ENCODE data around the gene CERS6. TPM values are rescaled to one million over a fixed set of nuclear protein-coding genes. Genes with fewer than 3 reads are reported as not detected.

Gene CERS6
- total RNA-seq, 1 donor from 2014 or later: 9.3 TPM

DNA sequence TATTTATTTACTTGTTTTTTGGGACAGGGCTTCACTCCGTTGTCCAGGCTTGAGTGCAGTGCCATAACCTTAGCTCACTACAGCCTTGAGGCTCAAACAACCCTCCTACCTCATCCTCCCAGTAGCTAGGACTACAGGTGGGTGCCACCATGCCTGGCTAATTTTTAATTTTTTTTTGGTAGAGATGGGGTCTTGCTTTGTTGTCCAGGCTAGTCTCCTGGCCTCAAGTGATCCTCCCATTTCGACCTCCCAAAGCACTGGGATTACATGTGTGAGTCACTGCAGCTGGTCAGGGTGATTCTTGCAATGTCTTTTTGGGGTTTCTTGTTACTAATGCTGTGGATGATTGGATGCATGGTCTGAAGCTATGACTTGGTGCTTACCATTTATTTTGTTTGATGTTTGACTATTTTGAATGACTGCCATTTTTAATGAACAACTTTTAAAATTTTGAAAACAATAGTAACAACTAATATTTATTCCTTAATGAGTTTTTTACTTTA, 6.5 kb downstream of the CERS6 start:
- no peak for ATAC-seq
- DNase-seq (ENCODE audit: low spot score): no peak
- intact Hi-C loops (cut with DNase I): no loop called here

GRCh38 chr2:168465594-168465993, 9.5 kb downstream of the CERS6 start:
- no peak for DNase-seq (ENCODE audit: low spot score)
- ATAC-seq: no peak
- intact Hi-C loops (cut with DNase I): no loop called here

DNA sequence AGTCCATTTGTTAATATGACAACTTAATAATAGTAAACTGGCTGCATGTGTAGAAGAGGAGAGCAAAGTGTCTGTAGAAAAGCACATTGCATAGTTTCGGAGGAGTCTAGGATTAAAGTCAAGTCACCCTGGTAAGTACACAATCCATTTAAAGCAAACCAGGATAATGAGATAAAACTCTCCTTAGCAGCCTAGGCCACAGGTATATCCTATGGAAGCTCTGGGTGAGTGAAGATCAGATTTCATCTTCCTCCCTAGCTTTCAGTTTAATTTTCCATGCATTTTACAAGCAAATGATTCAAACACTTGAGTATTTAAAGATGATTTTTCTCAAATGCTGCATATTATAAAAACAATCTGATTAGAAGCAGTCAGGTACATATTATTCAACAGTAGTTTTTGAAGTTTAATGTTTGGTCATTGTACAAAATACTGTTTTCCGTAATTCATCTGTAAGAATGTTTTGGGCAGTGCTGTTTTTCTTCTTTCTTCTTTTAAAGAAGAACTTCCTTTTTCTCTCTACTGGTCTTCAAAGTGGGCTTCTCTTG, 10.2 kb downstream of the CERS6 start:
- DNase-seq (ENCODE audit: low spot score): no peak
- intact Hi-C loops (cut with DNase I): no loop called here
- no peak for ATAC-seq

GRCh38 chr2:168466834-168467565, 10.9 kb downstream of the CERS6 start:
- no peak for DNase-seq (ENCODE audit: low spot score)
- peak; percentile 36 for ATAC-seq
- intact Hi-C loops (cut with DNase I): no loop called here

- no peak for ATAC-seq
- intact Hi-C loops (cut with DNase I): no loop called here
Observed at GRCh38 chr2:168467729-168468128, 11.7 kb downstream of the CERS6 start.

DNA sequence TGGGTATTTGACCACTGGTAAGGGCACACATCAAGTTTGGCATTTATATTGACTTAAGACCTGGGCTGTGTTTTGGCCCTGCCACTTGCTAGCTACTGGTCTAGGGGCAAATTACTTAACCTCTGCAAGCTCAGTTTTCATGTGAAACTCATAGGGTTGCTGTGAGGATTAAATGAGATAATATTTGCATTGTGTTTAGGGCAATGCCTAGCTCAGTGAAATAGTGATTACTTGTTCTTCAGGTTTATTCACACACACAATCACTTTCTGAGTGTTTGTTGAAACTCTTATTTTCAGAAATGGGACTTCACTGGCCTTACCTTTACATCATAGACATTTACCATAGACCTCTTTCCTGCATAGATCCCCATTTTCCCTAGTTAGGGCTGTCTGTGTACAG, 12.3 kb downstream of the CERS6 start:
- ATAC-seq (no peak), DNase-seq (ENCODE audit: low spot score) (no peak)
- intact Hi-C loops (cut with DNase I): no loop called here

More at GRCh38 chr2:168467729-168468128, 11.7 kb downstream of the CERS6 start:
- no peak for DNase-seq (ENCODE audit: low spot score)

DNA sequence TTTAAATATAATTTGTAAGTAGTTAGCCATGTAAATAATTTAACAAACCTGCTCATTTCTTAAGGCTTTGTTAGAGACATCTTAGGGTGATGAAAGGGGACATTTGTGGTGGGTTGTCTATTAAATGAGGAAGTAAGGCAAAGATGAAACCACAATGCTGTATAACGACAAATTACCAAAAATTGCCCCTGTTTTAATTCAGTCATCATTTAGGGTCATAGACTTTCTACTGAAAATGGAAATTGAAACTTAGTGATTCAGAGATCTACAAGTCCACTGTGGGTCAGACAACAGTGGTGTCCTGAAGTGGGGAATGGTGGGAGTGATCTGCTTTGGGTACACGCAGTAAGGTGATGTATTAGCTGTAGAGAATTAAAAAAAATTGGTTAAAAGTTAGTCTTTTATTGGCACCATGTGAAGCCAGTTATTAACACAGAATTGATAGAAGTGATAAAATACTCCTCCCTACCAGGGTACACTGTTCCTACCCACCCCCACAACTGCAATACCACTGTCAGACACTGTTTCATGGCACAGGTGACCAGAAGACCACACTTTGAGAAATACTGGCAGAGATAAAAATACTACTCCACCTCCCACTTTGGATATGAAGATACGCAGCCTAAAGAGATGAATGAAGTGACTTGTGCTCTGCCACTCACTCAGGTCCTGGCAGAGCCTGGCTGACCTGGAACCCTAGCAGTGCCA, 13.4 kb downstream of the CERS6 start:
- DNase-seq (ENCODE audit: low spot score) (no peak), ATAC-seq (no peak)
- intact Hi-C loops (cut with DNase I): no loop called here

- intact Hi-C loops (cut with DNase I): no loop called here
- DNase-seq (ENCODE audit: low spot score) (no peak), ATAC-seq (no peak)
Observed at GRCh38 chr2:168470320-168471162, 14.5 kb downstream of the CERS6 start.

DNA sequence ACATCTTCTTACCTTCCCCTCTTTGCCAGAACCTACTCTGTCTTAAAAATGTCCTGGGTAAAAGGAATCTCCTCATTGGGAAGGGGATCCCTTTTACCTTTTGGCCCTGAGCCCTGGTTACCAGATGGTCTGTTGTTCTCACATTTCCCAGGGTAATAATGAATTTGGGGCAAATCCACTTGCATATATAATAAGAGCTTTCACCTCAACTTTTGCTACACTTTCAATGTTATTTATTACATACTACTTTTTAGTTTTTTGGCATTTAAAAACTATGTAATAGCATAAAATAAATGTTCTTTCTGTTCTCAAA, 15.0 kb downstream of the CERS6 start:
- intact Hi-C loops (cut with DNase I): no loop called here
- no peak for ATAC-seq
- DNase-seq (ENCODE audit: low spot score): no peak

- no peak for ATAC-seq
- intact Hi-C loops (cut with DNase I): no loop called here
- no peak for DNase-seq (ENCODE audit: low spot score)
Observed at GRCh38 chr2:168475636-168476035, 19.6 kb downstream of the CERS6 start.

- ATAC-seq (no peak), DNase-seq (ENCODE audit: low spot score) (no peak)
- intact Hi-C loops (cut with DNase I): no loop called here
Observed at GRCh38 chr2:168478206-168478605, 22.1 kb downstream of the CERS6 start.

DNA sequence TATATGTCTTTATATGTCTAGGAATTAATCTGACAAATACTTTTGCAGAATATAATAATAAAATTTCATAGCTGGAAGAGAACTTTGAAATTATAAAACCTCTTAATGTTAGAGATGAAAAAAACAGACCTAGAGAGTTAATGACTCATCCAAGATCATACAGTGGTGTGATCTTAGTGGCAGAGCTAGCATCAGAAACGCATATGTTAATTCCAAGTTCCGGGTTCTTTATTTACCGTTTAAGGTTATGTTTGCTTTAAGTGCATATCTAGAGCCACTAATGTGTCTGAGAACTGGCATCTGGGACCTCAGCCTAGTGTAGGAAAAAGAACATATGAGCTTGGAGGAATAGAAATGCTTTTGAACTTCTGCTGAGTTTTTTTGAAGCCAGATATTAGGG, 24.3 kb downstream of the CERS6 start:
- no peak for DNase-seq (ENCODE audit: low spot score)
- no peak for ATAC-seq
- intact Hi-C loops (cut with DNase I): no loop called here

- intact Hi-C loops (cut with DNase I): no loop called here
- no peak for DNase-seq (ENCODE audit: low spot score)
- no peak for ATAC-seq
Observed at GRCh38 chr2:168480825-168481585, 24.9 kb downstream of the CERS6 start.

GRCh38 chr2:168482269-168482668, 26.2 kb downstream of the CERS6 start:
- intact Hi-C loops (cut with DNase I): no loop called here
- no peak for DNase-seq (ENCODE audit: low spot score)
- no peak for ATAC-seq

DNA sequence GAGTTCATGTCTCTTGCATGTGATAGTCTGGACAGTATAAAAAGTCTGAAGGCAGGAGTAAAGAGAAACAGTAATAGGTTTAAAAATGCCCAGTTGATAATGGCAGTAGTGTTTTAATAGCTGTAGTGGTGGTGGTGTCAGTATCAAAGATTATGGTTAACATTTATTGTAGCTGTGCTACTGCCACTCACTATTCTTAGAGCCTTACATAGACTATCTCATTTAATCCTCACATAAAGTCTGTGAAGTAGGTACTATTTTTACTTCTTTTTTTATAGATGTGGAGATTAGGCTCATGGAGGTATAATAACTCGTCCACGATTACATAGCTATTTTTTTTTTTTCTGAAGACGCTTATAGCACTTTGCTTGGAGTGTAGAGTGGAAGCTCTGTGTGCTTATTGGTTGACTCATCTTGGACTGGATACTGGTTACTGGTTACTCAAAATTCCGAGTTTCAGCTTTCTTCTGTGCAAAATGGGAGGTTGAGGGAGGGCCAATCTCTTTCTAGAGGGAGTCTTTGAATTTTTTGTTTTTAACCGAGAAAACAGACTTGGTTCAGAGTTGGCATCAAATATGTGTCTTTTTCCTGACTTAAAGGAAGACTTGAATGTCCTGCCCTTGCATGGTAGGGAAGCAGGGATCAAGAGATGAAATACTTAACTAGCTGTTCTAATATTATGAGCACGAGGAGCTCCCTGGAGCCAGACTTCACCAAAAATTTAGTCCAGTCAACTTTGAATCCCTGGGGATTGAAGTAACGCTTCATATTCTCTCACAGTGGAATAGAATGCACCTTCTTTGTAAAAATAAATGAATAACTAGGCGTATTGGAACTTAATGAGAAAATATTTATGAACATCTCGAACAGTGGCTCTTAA, 27.1 kb downstream of the CERS6 start:
- intact Hi-C loops (cut with DNase I): no loop called here
- DNase-seq (ENCODE audit: low spot score) (no peak), ATAC-seq (no peak)

GRCh38 chr2:168486477-168486876, 30.4 kb downstream of the CERS6 start:
- no peak for ATAC-seq
- DNase-seq (ENCODE audit: low spot score): no peak
- intact Hi-C loops (cut with DNase I): no loop called here

- ATAC-seq (peak; percentile 70), DNase-seq (ENCODE audit: low spot score) (no peak)
- intact Hi-C loops (cut with DNase I): no loop called here
Observed at GRCh38 chr2:168490015-168490874, 34.2 kb downstream of the CERS6 start.

Data from sciatic nerve (tissue), 2 donors.